ENCODE data around the gene USP10. TPM values are rescaled to one million over a fixed set of nuclear protein-coding genes. Genes with fewer than 3 reads are reported as not detected.

Gene USP10
- total RNA-seq, 2 experiments from 2014 or later, result 65.9 to 134 TPM

DNA sequence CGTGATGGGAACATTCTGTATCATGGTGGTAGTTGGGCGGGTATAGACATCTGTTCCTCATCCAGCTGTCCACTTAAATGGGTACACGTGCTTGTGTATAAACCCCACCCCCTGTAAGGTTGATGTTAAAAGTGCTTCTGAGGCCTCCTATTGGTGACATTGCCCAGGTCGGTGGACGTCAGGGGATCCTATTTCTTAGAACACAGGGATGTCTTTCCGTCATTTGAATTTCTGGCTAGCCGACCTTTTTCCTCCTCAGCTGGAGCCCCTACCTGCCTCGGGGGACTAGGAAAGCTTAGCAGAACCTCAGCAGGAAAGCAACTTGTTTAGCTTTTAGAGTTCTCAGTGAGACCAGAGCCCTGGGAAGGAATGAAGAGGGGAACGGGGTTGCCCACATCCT lies 103.3 kb downstream of the USP10 start:
- no peak overlapping the region for H3K4me2 ChIP-seq (ENCODE audit: low read length)
- no peaks in the 10 kb centered on the region for H4K20me1 ChIP-seq (ENCODE audit: insufficient read depth, low read length)
- no peaks in the 10 kb centered on the region for H3K9me3 ChIP-seq (ENCODE audit: low read length)
- no peaks in the 10 kb centered on the region for H3K36me3 ChIP-seq (ENCODE audit: insufficient read depth, low read length)
- no peaks in the 10 kb centered on the region for H3K9me2 ChIP-seq (ENCODE audit: insufficient read depth, low read length)
- H3K79me2 ChIP-seq (ENCODE audit: insufficient read depth, low read depth, low read length), result no peaks in the 10 kb centered on the region
- no peaks in the 10 kb centered on the region for H3K4me1 ChIP-seq (ENCODE audit: insufficient read depth, low read length, poor library complexity, severe bottlenecking)
- H2AFZ ChIP-seq (ENCODE audit: low read length), result no peak overlapping the region
- no peak overlapping the region for H3K27ac ChIP-seq (ENCODE audit: low read depth, low read length, poor library complexity, severe bottlenecking)
- intact Hi-C loops (cut with micrococcal nuclease; ENCODE audit: unreplicated experiment), result no loop called here
- no peak for DNase-seq (ENCODE audit: low spot score)
- TF ChIP-seq, protein P1, sequence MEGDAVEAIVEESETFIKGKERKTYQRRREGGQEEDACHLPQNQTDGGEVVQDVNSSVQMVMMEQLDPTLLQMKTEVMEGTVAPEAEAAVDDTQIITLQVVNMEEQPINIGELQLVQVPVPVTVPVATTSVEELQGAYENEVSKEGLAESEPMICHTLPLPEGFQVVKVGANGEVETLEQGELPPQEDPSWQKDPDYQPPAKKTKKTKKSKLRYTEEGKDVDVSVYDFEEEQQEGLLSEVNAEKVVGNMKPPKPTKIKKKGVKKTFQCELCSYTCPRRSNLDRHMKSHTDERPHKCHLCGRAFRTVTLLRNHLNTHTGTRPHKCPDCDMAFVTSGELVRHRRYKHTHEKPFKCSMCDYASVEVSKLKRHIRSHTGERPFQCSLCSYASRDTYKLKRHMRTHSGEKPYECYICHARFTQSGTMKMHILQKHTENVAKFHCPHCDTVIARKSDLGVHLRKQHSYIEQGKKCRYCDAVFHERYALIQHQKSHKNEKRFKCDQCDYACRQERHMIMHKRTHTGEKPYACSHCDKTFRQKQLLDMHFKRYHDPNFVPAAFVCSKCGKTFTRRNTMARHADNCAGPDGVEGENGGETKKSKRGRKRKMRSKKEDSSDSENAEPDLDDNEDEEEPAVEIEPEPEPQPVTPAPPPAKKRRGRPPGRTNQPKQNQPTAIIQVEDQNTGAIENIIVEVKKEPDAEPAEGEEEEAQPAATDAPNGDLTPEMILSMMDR (conservative IDR thresholded peaks at IDR 0.05; ENCODE audit: low read length), result no peak
- no peak for TF ChIP-seq EZH2phosphoT487 (IDR thresholded peaks at IDR 0.05; ENCODE audit: borderline replicate concordance, low read depth, low read length)
- BruUV-seq (replicated peaks), result no TSS peak
- no peak overlapping the region for H3K4me3 ChIP-seq (ENCODE audit: low read depth, low read length, poor library complexity, severe bottlenecking)
- POLR2A ChIA-PET, result no interaction called here
- CTCF ChIA-PET (ENCODE audit: unreplicated experiment), result no interaction called here

DNA sequence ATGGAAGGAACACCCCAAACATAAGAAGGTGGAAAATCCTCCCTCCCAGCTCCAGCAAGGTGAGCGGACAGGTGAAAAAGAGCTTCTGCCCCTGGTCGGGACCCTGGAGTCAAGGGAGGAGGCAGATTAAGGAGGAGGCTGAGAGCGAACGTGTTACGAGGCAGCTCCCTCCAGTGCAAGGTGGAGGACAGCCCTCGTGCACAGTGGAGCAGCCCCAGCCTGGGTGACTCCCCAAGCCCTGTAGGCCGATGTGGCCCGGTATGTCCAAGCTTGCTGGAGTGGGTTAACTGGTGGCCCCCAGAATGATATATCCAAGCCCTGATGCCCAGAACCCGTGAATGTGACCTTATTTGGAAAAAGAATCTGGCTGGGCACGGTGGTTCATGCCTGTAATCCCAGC lies 104.5 kb downstream of the USP10 start:
- intact Hi-C loops (cut with micrococcal nuclease; ENCODE audit: unreplicated experiment), result no loop called here
- H3K4me1 ChIP-seq (ENCODE audit: insufficient read depth, low read length, poor library complexity, severe bottlenecking), result no peaks in the 10 kb centered on the region
- H2AFZ ChIP-seq (ENCODE audit: low read length), result no peak overlapping the region
- no peaks in the 10 kb centered on the region for H3K36me3 ChIP-seq (ENCODE audit: insufficient read depth, low read length)
- no peaks in the 10 kb centered on the region for H3K9me3 ChIP-seq (ENCODE audit: low read length)
- DNase-seq (ENCODE audit: low spot score), result no peak
- H3K79me2 ChIP-seq (ENCODE audit: insufficient read depth, low read depth, low read length), result no peaks in the 10 kb centered on the region
- no peak overlapping the region for H3K4me3 ChIP-seq (ENCODE audit: low read depth, low read length, poor library complexity, severe bottlenecking)
- ChIA-PET CTCF (ENCODE audit: unreplicated experiment) (no interaction called here), POLR2A (no interaction called here)
- no peaks in the 10 kb centered on the region for H4K20me1 ChIP-seq (ENCODE audit: insufficient read depth, low read length)
- no TSS peak for BruUV-seq (replicated peaks)
- H3K9me2 ChIP-seq (ENCODE audit: insufficient read depth, low read length), result no peaks in the 10 kb centered on the region
- no peak overlapping the region for H3K27ac ChIP-seq (ENCODE audit: low read depth, low read length, poor library complexity, severe bottlenecking)
- TF ChIP-seq EZH2phosphoT487 (IDR thresholded peaks at IDR 0.05; ENCODE audit: borderline replicate concordance, low read depth, low read length), result no peak
- no peak overlapping the region for H3K4me2 ChIP-seq (ENCODE audit: low read length)

DNA sequence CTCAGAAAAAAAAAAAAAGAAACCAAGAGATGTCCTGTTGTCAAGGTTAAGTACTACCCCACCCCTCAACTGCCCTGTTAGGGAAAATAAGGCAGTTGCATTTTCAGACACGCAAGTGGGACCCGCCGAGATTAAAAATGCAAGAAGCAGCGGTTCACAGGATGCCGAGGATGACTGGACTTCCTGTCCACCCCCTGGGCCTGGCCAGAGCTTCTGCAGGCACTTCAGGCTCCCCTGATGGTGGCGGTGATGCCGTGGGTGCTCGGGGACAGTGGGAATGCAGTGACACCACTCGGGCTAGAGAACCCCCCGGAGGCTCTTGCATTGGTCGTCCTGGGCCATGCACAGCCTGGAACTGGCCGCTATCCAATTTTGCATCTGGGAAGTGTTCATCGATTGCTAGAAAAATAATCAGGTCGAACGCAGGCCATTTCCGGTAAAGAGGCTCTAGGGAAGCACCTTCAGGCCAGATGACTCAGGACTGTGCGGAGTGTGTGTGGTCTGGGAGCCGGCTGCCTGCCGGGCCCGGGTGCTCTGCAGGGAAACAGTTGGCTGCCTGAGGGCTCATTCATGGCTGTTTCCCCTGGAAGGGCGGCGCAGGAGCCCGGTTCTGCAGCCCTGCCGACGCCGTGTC lies 106.6 kb downstream of the USP10 start:
- no peak overlapping the region for H2AFZ ChIP-seq (ENCODE audit: low read length)
- no peak overlapping the region for H3K27ac ChIP-seq (ENCODE audit: low read depth, low read length, poor library complexity, severe bottlenecking)
- H4K20me1 ChIP-seq (ENCODE audit: insufficient read depth, low read length), result no peaks in the 10 kb centered on the region
- H3K9me2 ChIP-seq (ENCODE audit: insufficient read depth, low read length), result no peaks in the 10 kb centered on the region
- no peak for DNase-seq (ENCODE audit: low spot score)
- H3K4me1 ChIP-seq (ENCODE audit: insufficient read depth, low read length, poor library complexity, severe bottlenecking), result no peaks in the 10 kb centered on the region
- no peak for TF ChIP-seq EZH2phosphoT487 (IDR thresholded peaks at IDR 0.05; ENCODE audit: borderline replicate concordance, low read depth, low read length)
- TF ChIP-seq, protein P1 (conservative IDR thresholded peaks at IDR 0.05; ENCODE audit: low read length), result no peak
- no peaks in the 10 kb centered on the region for H3K36me3 ChIP-seq (ENCODE audit: insufficient read depth, low read length)
- CTCF ChIA-PET (ENCODE audit: unreplicated experiment), result no interaction called here
- POLR2A ChIA-PET, result no interaction called here
- intact Hi-C loops (cut with micrococcal nuclease; ENCODE audit: unreplicated experiment), result no loop called here
- H3K79me2 ChIP-seq (ENCODE audit: insufficient read depth, low read depth, low read length), result no peaks in the 10 kb centered on the region
- H3K9me3 ChIP-seq (ENCODE audit: low read length), result no peaks in the 10 kb centered on the region
- no TSS peak for BruUV-seq (replicated peaks)
- H3K4me2 ChIP-seq (ENCODE audit: low read length), result no peak overlapping the region
- no peak overlapping the region for H3K4me3 ChIP-seq (ENCODE audit: low read depth, low read length, poor library complexity, severe bottlenecking)

All from OCI-LY7 (cell line).